Motor neuron (in vitro differentiated cells): ENCODE results near the gene PAF1. TPM values are rescaled to one million over a fixed set of nuclear protein-coding genes. Genes with fewer than 3 reads are reported as not detected.

Source experiments
- ATAC-seq, 8 experiments: fragments of 200-7000 bp; cut with Tn5 transposase; replicated peaks in 6 of 8; 2 replicates each; pipeline ENCODE4 v1.8.0; 2021; ENCODE audit warnings: mild to moderate bottlenecking in 8 of 8, moderate library complexity in 8 of 8
- H3K27ac ChIP-seq, 2 donors: fragments of 250-450 bp; sonication (Bioruptor Pico); 2 replicates each; pipeline ENCODE4 v1.9.0; 2021; ENCODE audit warnings: antibody characterized with exemption in 2 of 2, mild to moderate bottlenecking in 2 of 2, moderate library complexity in 1 of 2
- H3K4me1 ChIP-seq, 2 donors: fragments of 250-450 bp; sonication (Bioruptor Pico); replicated peaks in 1 of 2; 2 replicates each; pipeline ENCODE4 v1.6.1; 2021; ENCODE audit warnings: antibody characterized with exemption in 2 of 2, mild to moderate bottlenecking in 2 of 2, moderate library complexity in 1 of 2
- H3K4me3 ChIP-seq, 5 donors: fragments of 250-450 bp; sonication (Bioruptor Pico); 2 replicates each; pipeline ENCODE4 v1.9.0; 2021; ENCODE audit warnings: antibody characterized with exemption in 5 of 5, mild to moderate bottlenecking in 5 of 5, moderate library complexity in 4 of 5
- WGBS, 10 experiments: fragments of 450-650 bp; shearing (Covaris generic); methylation state at CpG; one replicate each; pipeline ENCODE4 v1.0.0; 2022; 5-methylcytosine and 5-hydroxymethylcytosine counted together
- in situ Hi-C, 9 experiments: fragments of 400-800 bp; cut with MboI; loops; one replicate each; pipeline ENCODE4 v1.15.0; 2021; ENCODE audit warnings: low sequenced_read_pairs in 9 of 9, low pct_unique_long_range_greater_than_20kb in 2 of 9; ENCODE audit not compliant: unreplicated experiment in 9 of 9
- total RNA-seq, 8 experiments: library from RNA; unstranded; fragments of 300-600 nt; gene quantifications; 2 replicates each; pipeline versions ENCODE4 v1.2.3 to v1.2.4, GENCODE V29; 2022

The PAF1 gene
- total RNA-seq, result 10 to 100 TPM; 23.7 to 59.7 (median 37.0) TPM

DNA sequence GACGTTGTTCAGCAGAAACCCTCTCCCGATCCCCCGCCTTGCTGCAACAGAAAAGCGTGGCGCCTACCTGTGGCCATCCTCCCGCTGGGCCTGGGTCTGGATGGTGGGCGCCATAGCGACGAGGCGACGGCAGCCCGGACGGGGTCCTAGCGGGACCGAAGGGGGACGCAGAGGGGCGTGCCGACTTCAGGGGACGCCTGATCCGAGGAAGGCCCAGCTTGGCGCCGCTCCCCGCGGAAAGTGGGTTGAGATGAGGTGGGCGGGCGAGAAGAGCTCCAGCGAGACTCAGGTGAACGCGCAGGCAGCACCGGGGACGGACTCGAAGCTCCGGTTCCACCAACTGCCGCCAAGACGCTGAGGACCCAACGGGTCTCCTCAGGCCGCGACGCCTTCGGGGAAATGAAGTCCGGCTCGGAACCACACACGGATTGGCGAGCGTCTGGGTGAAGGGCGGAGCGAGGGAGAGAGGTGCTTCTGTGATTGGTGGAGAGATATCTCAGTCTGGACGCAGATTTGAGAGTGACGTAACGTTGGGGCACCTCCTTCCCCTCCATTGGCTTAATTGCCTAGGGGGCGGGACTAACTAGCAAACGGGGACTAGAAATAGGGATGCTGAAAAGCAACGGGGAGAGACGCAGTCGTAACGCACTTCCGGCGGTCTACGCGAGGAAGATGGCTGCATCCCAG lies at the start of gene PAF1, which contains the start of gene MED29:
Gene PAF1, minus strand, starts transcription at position 356 of the 687 bp plus-strand sequence. Its CDS starts 242 bp downstream, at position 114.
Gene MED29, plus strand, starts transcription at position 628 of the 687 bp plus-strand sequence. Its CDS starts 45 bp downstream, at position 673.
- 0 to 1% (median 0%) methylated on average over 2 to 16 of the region's 60 CpGs; no CpG with 5 or more reads in 4 of the 10 experiments for WGBS, 10 experiments
- ATAC-seq, result peak; percentile 89 to 95 (median 95)
- in situ Hi-C loops, result no loop called here
- H3K4me3 ChIP-seq, result peak within 1 kb of the TSS; percentile 62 to 86 (median 68)
- peaks cover 5 to 13% of the 10 kb centered on the region in 2 donors for H3K4me1 ChIP-seq
- peak within 1 kb of the TSS; percentile 98 to 99 for H3K27ac ChIP-seq

DNA sequence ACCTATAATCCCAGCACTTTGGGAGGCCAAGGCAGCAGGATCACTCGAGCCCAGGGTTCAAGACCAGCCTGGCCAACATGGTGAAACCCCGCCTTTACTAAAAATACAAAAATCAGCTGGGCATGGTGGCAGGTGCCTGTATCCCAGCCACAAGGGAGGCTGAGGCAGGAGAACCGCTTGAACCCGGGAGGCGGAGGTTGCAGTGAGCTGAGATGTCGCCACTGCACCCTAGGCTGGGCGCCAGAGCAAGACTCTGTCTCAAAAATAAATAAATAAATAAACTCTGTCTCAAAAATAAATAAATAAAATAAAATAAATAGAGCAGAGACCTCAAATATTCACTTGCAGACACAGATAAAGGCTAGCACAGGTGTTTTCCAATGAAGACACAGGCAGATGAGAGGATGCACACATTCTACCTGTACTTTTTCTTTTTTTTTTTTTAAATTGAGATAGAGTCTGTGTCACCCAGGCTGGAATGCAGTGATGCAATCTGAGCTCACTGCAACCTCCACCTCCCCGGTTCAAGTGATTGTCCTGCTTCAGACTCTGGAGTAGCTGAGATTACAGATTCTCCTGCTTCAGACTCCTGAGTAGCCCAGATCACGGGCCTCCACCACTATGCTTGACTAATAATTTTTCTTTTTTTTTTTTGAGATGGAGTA lies 47.5 kb upstream of the PAF1 start:
- 33 to 94% (median 77%) methylated on average over 3 to 7 of the region's 9 CpGs; no CpG with 5 or more reads in 1 of the 10 experiments for WGBS, 10 experiments
- ATAC-seq, result peak in 1 of 8 experiments; percentile 11

DNA sequence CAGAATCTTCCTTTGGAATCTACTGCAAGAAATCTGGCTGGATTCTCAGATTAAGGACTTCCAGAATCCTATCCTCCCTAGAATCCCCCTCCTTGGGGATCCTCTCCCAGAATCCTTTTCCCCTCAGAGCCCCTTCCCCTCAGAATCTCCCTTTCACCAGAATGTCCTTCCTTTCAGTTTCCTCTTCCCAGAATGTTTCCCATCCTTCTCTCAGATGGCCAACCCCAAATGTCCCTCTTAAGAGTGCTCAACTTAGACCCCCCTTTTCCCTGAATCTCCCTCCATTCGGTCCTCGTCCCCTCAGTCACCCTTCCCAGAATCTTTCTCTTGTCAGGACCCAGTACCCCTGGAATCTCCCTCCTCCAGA lies 45.4 kb upstream of the PAF1 start:
- Histone ChIP-seq H3K4me1 (peaks cover 10 to 14% of the 10 kb centered on the region in 2 donors), H3K4me3 (peak overlapping the region; percentile 76 to 94 (median 88)), H3K27ac (peak overlapping the region; percentile 89 to 94)
- in situ Hi-C loops, result no loop called here
- ATAC-seq, result peak in 2 of 8 experiments; percentile 4
- 0% methylated on average over 1 to 2 of the region's 2 CpGs; no CpG with 5 or more reads in 5 of the 10 experiments for WGBS, 10 experiments

More for the DNA sequence above, 47.5 kb upstream of the PAF1 start:
- peaks cover 10 to 14% of the 10 kb centered on the region in 2 donors for H3K4me1 ChIP-seq
- no peak overlapping the region for H3K4me3 ChIP-seq
- no peak overlapping the region for H3K27ac ChIP-seq
- in situ Hi-C loops, result no loop called here

DNA sequence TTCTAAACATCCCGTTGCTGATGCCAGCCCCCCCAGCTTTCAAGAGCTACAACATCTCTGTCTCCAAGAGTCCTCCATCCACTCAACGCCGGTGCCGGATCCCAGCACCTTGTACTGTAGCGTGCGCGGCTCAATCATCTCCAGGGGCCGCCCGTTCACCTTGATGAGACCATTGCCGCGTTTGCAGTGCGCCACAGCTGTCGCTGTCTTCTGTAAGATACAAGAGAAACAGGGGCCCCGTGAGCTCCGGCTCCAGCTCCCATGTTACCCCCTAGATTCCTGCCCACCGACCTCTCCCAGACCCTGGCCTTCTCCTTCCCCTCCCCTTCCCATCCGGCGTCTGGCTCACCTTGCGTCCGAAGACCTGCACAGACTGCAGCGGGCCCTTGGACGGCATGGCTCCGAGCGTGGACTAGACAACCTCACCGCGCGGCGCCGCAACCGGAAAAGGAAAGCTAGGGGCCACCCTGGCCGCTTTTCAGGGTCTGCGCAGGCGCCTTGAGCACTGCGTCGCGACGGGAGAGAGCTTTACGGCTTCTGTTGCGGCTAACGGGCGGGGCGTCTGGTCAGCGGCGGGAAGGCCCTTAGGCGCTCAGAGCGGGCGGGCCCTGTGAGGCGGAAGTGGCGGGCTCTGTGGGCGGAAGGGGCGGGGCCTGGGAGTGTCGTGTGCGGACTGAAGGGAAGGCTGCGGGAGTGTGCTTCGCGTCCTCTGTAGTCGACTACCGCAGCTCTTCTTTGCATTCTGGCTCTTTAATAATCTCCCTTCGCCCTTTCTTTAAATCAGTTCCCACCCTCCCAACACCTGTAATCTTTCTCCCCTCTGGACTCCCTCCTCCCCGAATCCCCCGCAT lies 44.8 kb upstream of the PAF1 start, which contains the start of gene RPS16:
Gene RPS16, minus strand, starts transcription at position 451 of the 851 bp plus-strand sequence. Its CDS starts 54 bp downstream, at position 397.
- in situ Hi-C loops, result no loop called here
- WGBS, 10 experiments, result 0% methylated on average over 4 to 15 of the region's 61 CpGs; no CpG with 5 or more reads in 6 of the 10 experiments

DNA sequence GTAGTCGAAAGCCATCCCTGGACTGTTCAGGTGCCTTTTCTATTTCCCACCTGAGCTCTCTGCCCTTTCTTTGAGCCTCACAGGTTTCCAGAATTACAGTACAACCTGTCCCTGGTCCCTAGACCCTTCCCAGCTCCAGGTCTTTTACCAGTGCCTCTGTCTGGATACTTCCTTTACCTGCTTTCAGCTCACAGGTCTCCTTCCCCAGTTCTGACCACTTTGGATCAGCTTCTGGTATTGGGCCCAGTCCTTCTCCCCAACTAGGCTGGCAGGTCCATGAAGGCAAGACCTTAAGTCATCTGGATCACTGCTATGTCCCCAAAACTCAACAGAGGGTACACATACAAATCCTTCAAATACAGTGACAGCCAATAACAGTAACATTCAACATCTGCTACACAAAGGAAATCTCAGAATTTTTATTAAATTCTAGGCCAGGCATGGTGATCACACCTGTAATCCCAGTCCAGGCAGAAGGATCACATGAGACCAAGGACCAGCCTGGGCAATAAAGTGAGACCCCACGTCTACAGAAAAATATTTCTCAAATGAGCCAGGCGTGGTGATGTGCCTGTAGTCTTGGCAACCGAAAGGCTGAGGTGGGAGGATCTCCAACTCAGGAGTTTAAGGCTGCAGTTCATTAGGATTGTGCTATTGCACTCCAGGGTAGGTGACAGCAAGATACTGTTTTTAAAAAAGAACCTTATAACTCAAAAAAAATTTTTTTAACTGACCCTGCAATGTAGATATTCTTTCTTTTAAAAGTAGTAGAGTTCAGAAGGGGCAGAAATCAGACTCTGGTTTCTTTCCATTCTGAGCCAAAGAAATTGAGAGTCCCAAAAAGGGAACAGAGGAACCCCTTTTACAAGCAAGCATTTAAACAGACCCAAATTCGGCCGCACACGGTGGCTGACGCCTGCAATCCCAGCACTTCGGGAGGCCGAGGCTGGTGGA lies 43.5 kb upstream of the PAF1 start:
- Histone ChIP-seq H3K4me1 (peaks cover 10 to 14% of the 10 kb centered on the region in 2 donors), H3K4me3 (peak overlapping the region; percentile 76 to 94 (median 88)), H3K27ac (no peak overlapping the region)
- ATAC-seq, result no peak
- WGBS, 10 experiments, result 0 to 70% (median 51%) methylated on average over 1 to 10 of the region's 10 CpGs; no CpG with 5 or more reads in 2 of the 10 experiments
- in situ Hi-C loops, result no loop called here

More for the DNA sequence above, 44.8 kb upstream of the PAF1 start, which contains the start of gene RPS16:
- ATAC-seq, result peak; percentile 82 to 98 (median 96)
- Histone ChIP-seq H3K4me3 (peak within 1 kb of the TSS; percentile 76 to 94 (median 88)), H3K27ac (peak within 1 kb of the TSS; percentile 89 to 94), H3K4me1 (peaks cover 10 to 14% of the 10 kb centered on the region in 2 donors)

DNA sequence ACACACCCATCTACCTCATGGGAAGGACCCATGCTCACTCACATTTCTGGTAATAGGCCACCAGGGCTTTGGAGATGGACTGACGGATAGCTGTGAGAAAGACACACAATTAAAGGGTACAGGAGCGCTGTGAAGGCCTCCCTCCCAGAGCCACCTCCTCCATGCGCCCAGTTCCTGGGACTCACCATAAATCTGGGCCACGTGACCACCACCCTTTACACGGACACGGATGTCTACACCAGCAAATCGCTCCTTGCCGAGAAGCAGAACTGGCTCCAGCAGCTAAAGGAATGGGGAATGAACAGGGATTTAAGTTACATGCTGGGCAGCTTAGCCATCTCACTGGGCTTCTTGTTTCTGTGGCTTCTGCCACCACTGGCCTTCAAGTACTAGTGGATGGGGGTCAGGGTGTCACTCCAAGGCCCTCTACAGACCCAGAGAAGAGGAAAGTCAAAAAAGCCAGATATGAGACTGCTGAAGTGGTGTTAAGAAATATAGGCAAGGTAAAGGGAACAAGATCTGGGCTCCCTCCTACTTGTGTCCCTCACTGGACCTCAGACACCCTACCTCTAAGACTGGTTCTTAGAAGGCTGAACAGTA lies 42.7 kb upstream of the PAF1 start:
- Histone ChIP-seq H3K4me3 (no peak overlapping the region), H3K27ac (no peak overlapping the region), H3K4me1 (peaks cover 14% of the 10 kb centered on the region in 2 donors)
- WGBS, 10 experiments, result 85 to 100% (median 99%) methylated on average over 4 to 8 of the region's 8 CpGs; no CpG with 5 or more reads in 6 of the 10 experiments
- no peak for ATAC-seq
- in situ Hi-C loops, result no loop called here

DNA sequence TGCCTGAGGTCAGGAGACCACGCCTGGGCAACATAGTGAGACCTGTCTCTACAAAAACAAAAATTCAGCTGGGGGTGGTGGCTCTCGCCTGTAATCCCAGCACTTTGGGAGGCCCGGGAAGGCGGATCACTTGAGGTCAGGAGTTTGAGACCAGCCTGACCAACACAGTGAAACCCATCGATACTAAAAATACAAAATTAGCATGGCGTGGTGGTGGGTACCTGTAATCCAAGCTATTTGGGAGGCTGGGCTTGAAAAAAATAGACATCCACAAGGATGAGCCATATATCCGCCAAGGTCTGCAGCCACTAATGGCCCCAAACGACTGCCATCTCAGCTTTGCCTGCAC lies 41.7 kb upstream of the PAF1 start:
- H3K27ac ChIP-seq, result no peak overlapping the region
- in situ Hi-C loops, result no loop called here

DNA sequence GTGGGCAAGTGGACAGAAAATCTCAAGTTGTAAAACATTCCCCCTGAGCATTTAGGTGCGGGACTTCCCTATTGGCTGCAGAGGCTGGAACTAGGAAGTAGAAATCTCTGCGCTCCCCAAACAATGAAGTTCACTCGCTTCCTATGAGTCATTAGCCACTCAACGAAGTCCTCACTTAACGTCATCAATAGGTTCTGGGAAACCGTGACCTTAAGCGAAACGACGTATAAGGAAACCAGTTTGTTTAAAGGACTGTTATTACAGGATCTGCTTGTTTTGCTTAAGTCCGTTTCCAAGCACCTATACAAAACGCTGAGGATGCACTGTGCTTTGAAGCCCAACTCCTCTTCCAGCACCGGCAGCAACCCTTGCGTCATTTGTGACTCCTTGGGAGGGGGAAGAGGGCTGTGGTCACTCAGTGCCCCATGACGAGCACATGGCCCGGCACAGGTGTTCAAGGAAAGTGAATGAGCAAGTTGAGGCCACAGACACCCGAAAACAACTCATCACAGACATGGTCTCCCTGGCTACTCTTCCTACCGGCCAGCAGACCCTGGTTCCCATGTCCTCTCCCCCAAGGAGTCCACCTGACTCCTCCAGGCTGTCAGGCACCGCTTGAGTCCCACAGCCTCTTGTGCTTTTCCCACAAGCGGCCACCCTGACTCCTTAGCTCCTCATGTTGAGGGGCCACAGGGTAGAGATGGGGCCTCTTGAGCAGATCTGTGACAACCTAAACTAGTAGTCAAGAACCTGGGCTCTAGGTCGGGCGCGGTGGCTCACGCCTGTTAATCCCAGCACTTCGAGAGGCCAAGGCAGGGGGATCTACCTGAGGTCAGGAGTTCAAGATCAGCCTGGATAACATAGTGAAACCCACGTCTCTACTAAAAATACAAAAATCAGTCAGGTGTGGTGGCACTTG lies 40.0 kb upstream of the PAF1 start:
- H3K27ac ChIP-seq, result no peak overlapping the region
- in situ Hi-C loops, result no loop called here
- 54 to 71% (median 63%) methylated on average over 4 to 17 of the region's 25 CpGs; no CpG with 5 or more reads in 1 of the 10 experiments for WGBS, 10 experiments
- H3K4me1 ChIP-seq, result peaks cover 14 to 21% of the 10 kb centered on the region in 2 donors
- no peak overlapping the region for H3K4me3 ChIP-seq
- peak in 3 of 8 experiments; percentile 10 to 24 (median 15) for ATAC-seq

More for the DNA sequence above, 41.7 kb upstream of the PAF1 start:
- no peak for ATAC-seq
- WGBS, 10 experiments, result 88 to 100% (median 100%) methylated on average over 1 to 4 of the region's 8 CpGs; no CpG with 5 or more reads in 2 of the 10 experiments
- H3K4me1 ChIP-seq, result peaks cover 14 to 16% of the 10 kb centered on the region in 2 donors
- no peak overlapping the region for H3K4me3 ChIP-seq

DNA sequence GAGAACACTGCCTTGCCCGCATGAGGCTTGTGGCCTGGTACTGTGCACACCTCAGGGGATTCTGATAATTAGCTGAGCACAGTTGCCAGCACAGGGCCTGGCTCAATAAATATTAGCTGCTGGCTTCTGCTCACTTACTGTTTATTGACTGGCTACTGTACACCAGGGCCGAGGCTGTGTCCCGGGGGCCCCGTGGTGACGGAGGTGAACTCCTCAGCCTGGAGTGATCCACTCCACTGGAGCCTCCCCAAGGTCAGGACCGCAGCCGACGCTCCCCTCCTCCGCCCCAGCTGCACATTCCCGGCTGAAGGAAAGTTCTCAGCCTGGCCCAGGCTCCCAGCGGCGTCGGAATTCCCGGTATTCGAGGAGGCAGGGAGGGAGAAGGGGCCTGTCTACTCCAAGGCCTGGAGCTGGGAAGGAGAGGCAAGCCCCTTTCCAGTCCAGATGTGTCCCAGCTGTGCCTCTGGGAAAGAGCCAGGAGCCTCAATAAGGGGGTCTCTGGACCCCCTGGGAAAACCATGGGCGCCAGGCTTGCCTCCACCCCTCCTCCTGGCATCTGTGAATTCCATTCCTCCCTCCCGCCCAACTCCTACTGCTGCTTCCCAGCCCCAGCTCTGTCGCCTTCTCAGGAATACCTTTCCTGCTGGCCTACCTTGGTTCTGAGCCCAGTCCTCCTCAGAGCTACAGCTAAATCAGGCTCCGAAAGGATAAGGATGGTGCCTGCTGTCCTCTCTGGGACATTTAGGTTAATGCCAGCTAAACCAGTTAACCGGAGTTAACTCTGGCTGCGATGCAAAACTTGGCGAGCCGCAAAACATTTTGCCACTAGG lies 37.6 kb upstream of the PAF1 start:
- no peak overlapping the region for H3K27ac ChIP-seq
- 0 to 74% (median 64%) methylated on average over 1 to 7 of the region's 23 CpGs; no CpG with 5 or more reads in 2 of the 10 experiments for WGBS, 10 experiments
- H3K4me3 ChIP-seq, result no peak overlapping the region
- peak; percentile 35 to 71 (median 46) for ATAC-seq
- peaks cover 6 to 12% of the 10 kb centered on the region in 2 donors for H3K4me1 ChIP-seq
- in situ Hi-C loops, result no loop called here

DNA sequence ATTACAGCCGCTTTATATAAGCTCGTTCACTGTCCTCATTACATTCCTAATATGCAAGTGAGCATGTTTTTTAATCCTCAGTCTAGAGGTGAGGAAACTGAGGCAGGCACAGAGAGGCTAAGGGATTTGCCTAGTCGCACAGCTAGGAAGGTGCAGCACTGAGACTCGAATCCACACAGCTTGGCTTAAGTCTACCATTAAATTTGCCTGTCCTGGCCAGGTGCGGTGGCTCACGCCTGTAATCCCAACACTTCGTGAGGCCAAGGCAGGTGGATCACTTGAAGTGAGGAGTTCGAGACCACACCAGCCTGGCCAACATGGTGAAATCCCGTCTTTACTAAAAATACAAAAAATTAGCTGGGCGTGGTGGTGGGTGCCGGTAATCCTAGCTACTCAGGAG lies 36.8 kb upstream of the PAF1 start:
- ATAC-seq, result no peak
- WGBS, 10 experiments, result 80 to 100% (median 92%) methylated on average over 2 to 6 of the region's 11 CpGs; no CpG with 5 or more reads in 3 of the 10 experiments
- no peak overlapping the region for H3K27ac ChIP-seq
- H3K4me3 ChIP-seq, result no peak overlapping the region
- peaks cover 6 to 12% of the 10 kb centered on the region in 2 donors for H3K4me1 ChIP-seq
- in situ Hi-C loops, result no loop called here
